PC-3 (cell line): ENCODE results near the gene INTS1. TPM values are rescaled to one million over a fixed set of nuclear protein-coding genes. Genes with fewer than 3 reads are reported as not detected.
"Not testable (repeated sequence)": the region's sequence is repeated elsewhere in the genome, so short reads cannot be mapped to it uniquely, and the experiment has no call there.

Experiments
- ATAC-seq: fragments of 200-7000 bp; cut with Tn5 transposase; 2 replicates; pipeline ENCODE4 v1.9.1; 2020; ENCODE audit warnings: mild to moderate bottlenecking, moderate library complexity
- BruUV-seq: library from RNA; stranded (reverse); fragments of 400-500 nt; replicated peaks from 2 replicates; lab custom pipeline; 2021; lab: Mats Ljungman, UMichigan
- CTCF ChIA-PET: fragments of 300-600 bp; sonication (Branson Sonifier 250); formaldehyde crosslinking; loops from one replicate; lab custom pipeline; 2022; ENCODE audit warnings: antibody characterized with exemption; lab: Charles Lee
- POLR2A ChIA-PET: fragments of 300-600 bp; sonication (Branson Sonifier 250); formaldehyde crosslinking; loops from one replicate; lab custom pipeline; 2022; ENCODE audit warnings: antibody characterized with exemption; ENCODE audit not compliant: unreplicated experiment; lab: Charles Lee
- DNase-seq: peaks from one replicate; pipeline ENCODE4 v3.0.0-alpha.2; 2015
- H2AFZ ChIP-seq: fragments of 300-600 bp; sonication (generic); 2 replicates; pipeline ENCODE4 v1.6.0; 2016; ENCODE audit warnings: antibody characterized with exemption, low read length
- H3F3A ChIP-seq: fragments of 300-600 bp; sonication (generic); one replicate; pipeline ENCODE4 v1.6.0; 2017; ENCODE audit warnings: antibody characterized with exemption, low read length, control low read depth, mild to moderate bottlenecking; ENCODE audit not compliant: unreplicated experiment
- H3K27ac ChIP-seq: fragments of 300-600 bp; sonication (generic); 2 replicates; pipeline ENCODE4 v1.5.1; 2016; ENCODE audit warnings: mild to moderate bottlenecking, low read length
- H3K27me3 ChIP-seq: fragments of 300-600 bp; sonication (generic); 2 replicates; pipeline ENCODE4 v1.6.1; 2016; ENCODE audit warnings: low read length, mixed read lengths
- H3K36me3 ChIP-seq: fragments of 300-600 bp; sonication (generic); 2 replicates; pipeline ENCODE4 v1.6.1; 2016; ENCODE audit warnings: low read depth, mixed run types, low read length, mixed read lengths
- H3K4me1 ChIP-seq: fragments of 300-600 bp; sonication (generic); 2 replicates; pipeline ENCODE4 v1.5.1; 2016; ENCODE audit warnings: low read length; ENCODE audit not compliant: insufficient read depth
- H3K4me2 ChIP-seq: fragments of 300-600 bp; sonication (generic); 2 replicates; pipeline ENCODE4 v1.6.0; 2016; ENCODE audit warnings: low read length
- H3K4me3 ChIP-seq: fragments of 300-600 bp; sonication (generic); 2 replicates; pipeline ENCODE4 v1.5.1; 2016; ENCODE audit warnings: mild to moderate bottlenecking, low read length, mixed read lengths
- H3K79me2 ChIP-seq: fragments of 300-600 bp; sonication (generic); 2 replicates; pipeline ENCODE4 v1.6.1; 2017; ENCODE audit warnings: low read length, mixed read lengths
- H3K9ac ChIP-seq: fragments of 300-600 bp; sonication (generic); 2 replicates; pipeline ENCODE4 v1.6.0; 2016; ENCODE audit warnings: mild to moderate bottlenecking, low read length
- H3K9me2 ChIP-seq: fragments of 300-600 bp; sonication (generic); replicated peaks from 2 replicates; pipeline ENCODE4 v1.6.1; 2016; ENCODE audit warnings: mixed run types, low read length, mixed read lengths
- H3K9me3 ChIP-seq: fragments of 300-600 bp; sonication (generic); 2 replicates; pipeline ENCODE4 v1.6.1; 2016; ENCODE audit warnings: low read length, mixed read lengths
- H4K20me1 ChIP-seq: fragments of 300-600 bp; sonication (generic); 2 replicates; pipeline ENCODE4 v1.6.1; 2016; ENCODE audit warnings: low read length, mixed read lengths
- EZH2 ChIP-seq: fragments of 300-600 bp; sonication (generic); IDR thresholded peaks from one replicate; pipeline ENCODE4 v1.6.1; 2017; ENCODE audit warnings: antibody characterized with exemption, mild to moderate bottlenecking, low read length; ENCODE audit not compliant: unreplicated experiment
- EZH2phosphoT487 ChIP-seq: fragments of 300-600 bp; sonication (generic); IDR thresholded peaks from 2 replicates; pipeline ENCODE4 v1.6.1; 2018; ENCODE audit warnings: mild to moderate bottlenecking, antibody characterized with exemption, low read length, borderline replicate concordance
- intact Hi-C: fragments of 100-400 bp; cut with micrococcal nuclease; formaldehyde crosslinking; loops from 2 replicates; pipeline ENCODE4 v1.9.0; 2023
- total RNA-seq: library from RNA; depleted of rRNA; stranded (reverse); fragments of >200 nt; gene quantifications from 2 replicates; pipeline ENCODE4 v1.2.3, GENCODE V29; 2014
- TF ChIP-seq, protein P1 (sequence below): fragments of 300-600 bp; sonication (generic); conservative IDR thresholded peaks from 2 replicates; pipeline ENCODE4 v1.5.1; 2017; ENCODE audit warnings: antibody characterized with exemption, low read depth, mild to moderate bottlenecking, low read length

INTS1 gene
- total RNA-seq, 1 experiment from 2014 or later = 62.9 TPM

GRCh38 chr7:1516586-1517251 is 12.5 kb upstream of the INTS1 start:
- H3K79me2 ChIP-seq = no peaks in the 10 kb centered on the region
- no peaks in the 10 kb centered on the region for H3K9me3 ChIP-seq
- DNase-seq (peak; percentile 66), ATAC-seq (peak; percentile 61)
- no peaks in the 10 kb centered on the region for H4K20me1 ChIP-seq
- H3K4me2 ChIP-seq = peak overlapping the region; percentile 21; the same call in 1 of the 2 replicates
- no peak overlapping the region for H3K9ac ChIP-seq
- H3K4me1 ChIP-seq = peaks cover 30% of the 10 kb centered on the region
- TF ChIP-seq EZH2 = no peak
- TF ChIP-seq, protein P1, sequence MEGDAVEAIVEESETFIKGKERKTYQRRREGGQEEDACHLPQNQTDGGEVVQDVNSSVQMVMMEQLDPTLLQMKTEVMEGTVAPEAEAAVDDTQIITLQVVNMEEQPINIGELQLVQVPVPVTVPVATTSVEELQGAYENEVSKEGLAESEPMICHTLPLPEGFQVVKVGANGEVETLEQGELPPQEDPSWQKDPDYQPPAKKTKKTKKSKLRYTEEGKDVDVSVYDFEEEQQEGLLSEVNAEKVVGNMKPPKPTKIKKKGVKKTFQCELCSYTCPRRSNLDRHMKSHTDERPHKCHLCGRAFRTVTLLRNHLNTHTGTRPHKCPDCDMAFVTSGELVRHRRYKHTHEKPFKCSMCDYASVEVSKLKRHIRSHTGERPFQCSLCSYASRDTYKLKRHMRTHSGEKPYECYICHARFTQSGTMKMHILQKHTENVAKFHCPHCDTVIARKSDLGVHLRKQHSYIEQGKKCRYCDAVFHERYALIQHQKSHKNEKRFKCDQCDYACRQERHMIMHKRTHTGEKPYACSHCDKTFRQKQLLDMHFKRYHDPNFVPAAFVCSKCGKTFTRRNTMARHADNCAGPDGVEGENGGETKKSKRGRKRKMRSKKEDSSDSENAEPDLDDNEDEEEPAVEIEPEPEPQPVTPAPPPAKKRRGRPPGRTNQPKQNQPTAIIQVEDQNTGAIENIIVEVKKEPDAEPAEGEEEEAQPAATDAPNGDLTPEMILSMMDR = no peak
- no peak for TF ChIP-seq EZH2phosphoT487
- ChIA-PET POLR2A (interaction anchor here (0.7 kb wide), 1 partner anchor 39 kb away, joined by 8 read pairs; no protein-coding TSS in a partner anchor), CTCF (no interaction called here)
- no peaks in the 10 kb centered on the region for H3F3A ChIP-seq
- no peak overlapping the region for H2AFZ ChIP-seq
- no peaks in the 10 kb centered on the region for H3K9me2 ChIP-seq
- peak overlapping the region; percentile 39 for H3K27ac ChIP-seq
- H3K27me3 ChIP-seq = no peaks in the 10 kb centered on the region
- H3K36me3 ChIP-seq = no peaks in the 10 kb centered on the region
- intact Hi-C loops = no loop called here
- H3K4me3 ChIP-seq = no peak overlapping the region
- BruUV-seq = no TSS peak

GRCh38 chr7:1515509-1515967 is 11.3 kb upstream of the INTS1 start:
- H2AFZ ChIP-seq, intact Hi-C loops, ATAC-seq, H3K9me3 ChIP-seq, H3K9ac ChIP-seq, BruUV-seq, DNase-seq, H3K27me3 ChIP-seq, H3F3A ChIP-seq, H3K79me2 ChIP-seq, H3K4me3 ChIP-seq, H4K20me1 ChIP-seq, CTCF ChIA-PET, H3K27ac ChIP-seq, POLR2A ChIA-PET, H3K36me3 ChIP-seq, H3K4me2 ChIP-seq, H3K9me2 ChIP-seq: not testable (repeated sequence)
- H3K4me1 ChIP-seq = peaks cover 26% of the 10 kb centered on the region

DNA sequence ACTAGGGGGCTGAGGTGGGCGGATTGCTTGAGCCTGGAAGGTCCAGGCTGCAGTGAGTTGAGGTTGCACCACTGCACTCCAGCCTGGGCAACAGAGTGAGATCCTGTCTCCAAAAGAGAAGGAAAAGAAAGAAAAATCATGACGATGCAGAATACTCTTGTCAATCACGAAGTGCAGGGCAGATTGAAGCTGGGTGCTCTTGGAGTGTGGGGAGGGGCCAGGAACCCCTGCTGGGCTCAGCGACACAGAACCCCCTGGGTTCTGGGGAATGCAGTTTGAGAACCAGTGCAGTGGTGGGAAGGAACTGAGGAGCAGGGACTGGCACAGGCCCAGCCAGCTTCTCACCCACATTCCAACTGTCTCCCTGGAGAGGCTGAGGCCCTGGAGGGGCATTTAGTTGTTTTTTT is 10.8 kb upstream of the INTS1 start:
- Histone ChIP-seq H3K27me3 (no peaks in the 10 kb centered on the region), H3K4me3 (no peak overlapping the region), H3K9ac (no peak overlapping the region), H3K27ac (no peak overlapping the region), H4K20me1 (no peaks in the 10 kb centered on the region), H2AFZ (no peak overlapping the region), H3K36me3 (no peaks in the 10 kb centered on the region), H3K4me1 (peaks cover 21% of the 10 kb centered on the region), H3K9me3 (no peaks in the 10 kb centered on the region), H3K79me2 (no peaks in the 10 kb centered on the region), H3K9me2 (no peaks in the 10 kb centered on the region), H3F3A (no peaks in the 10 kb centered on the region), H3K4me2 (no peak overlapping the region)
- TF ChIP-seq, protein P1 = no peak
- TF ChIP-seq EZH2phosphoT487 = no peak
- TF ChIP-seq EZH2 = no peak
- ATAC-seq = no peak
- no TSS peak for BruUV-seq
- POLR2A ChIA-PET = no interaction called here
- intact Hi-C loops = no loop called here
- no peak for DNase-seq
- CTCF ChIA-PET = no interaction called here
